ENCODE data around the gene ABCC11.

ABCC11 gene

DNA sequence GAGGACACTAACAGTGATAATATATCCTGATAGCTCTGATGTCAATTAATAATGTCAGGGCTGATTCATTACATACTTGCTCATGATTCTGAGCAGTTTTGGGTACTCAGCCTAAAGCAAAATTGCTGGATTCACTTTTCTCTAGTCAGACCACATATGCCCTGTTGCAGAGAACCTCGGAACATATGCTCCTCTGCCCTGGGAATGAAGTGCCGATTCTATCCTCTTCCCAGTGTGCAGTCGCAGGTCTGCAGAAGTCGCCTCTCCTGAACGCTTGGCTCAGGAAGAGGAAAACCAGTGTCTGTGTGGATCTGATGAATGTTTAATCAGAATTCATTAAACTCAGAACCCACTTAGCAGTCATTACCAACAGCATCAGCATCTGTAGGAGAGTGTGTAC, 126.1 kb downstream of the ABCC11 start:
- Histone ChIP-seq H3K9me3 (ENCODE audit: insufficient read depth, low read length) (no peaks in the 10 kb centered on the region), H3K27ac (ENCODE audit: low read length) (no peak overlapping the region), H3K79me2 (ENCODE audit: low read length) (no peaks in the 10 kb centered on the region), H3K4me3 (ENCODE audit: low read length) (no peak overlapping the region), H3K36me3 (replicated peaks; ENCODE audit: low read depth, low read length) (no peaks in the 10 kb centered on the region), H3K9ac (ENCODE audit: low read length) (no peak overlapping the region), H3K27me3 (ENCODE audit: low read depth, low read length) (peaks cover 4% of the 10 kb centered on the region), H3K4me2 (ENCODE audit: low read length) (no peak overlapping the region), H3K4me1 (ENCODE audit: low read length) (no peaks in the 10 kb centered on the region), H4K20me1 (ENCODE audit: insufficient read depth, low read length) (no peaks in the 10 kb centered on the region), H2AFZ (ENCODE audit: low read depth, low read length) (no peak overlapping the region)
- no peak for TF ChIP-seq CTCF (IDR thresholded peaks at IDR 0.05; ENCODE audit: low read depth, low read length)
- no peak for TF ChIP-seq EZH2phosphoT487 (IDR thresholded peaks at IDR 0.05; ENCODE audit: low read depth)

GRCh38 chr16:48118841-48119240, 128.5 kb downstream of the ABCC11 start:
- no peak overlapping the region for H3K4me2 ChIP-seq (ENCODE audit: low read length)
- H3K9ac ChIP-seq (ENCODE audit: low read length), result no peak overlapping the region
- H3K27me3 ChIP-seq (ENCODE audit: low read depth, low read length), result no peaks in the 10 kb centered on the region; the same call in 1 of the 2 replicates
- H3K4me3 ChIP-seq (ENCODE audit: low read length), result no peak overlapping the region
- TF ChIP-seq CTCF (IDR thresholded peaks at IDR 0.05; ENCODE audit: low read depth, low read length), result no peak
- TF ChIP-seq EZH2phosphoT487 (IDR thresholded peaks at IDR 0.05; ENCODE audit: low read depth), result no peak
- H2AFZ ChIP-seq (ENCODE audit: low read depth, low read length), result no peak overlapping the region
- no peaks in the 10 kb centered on the region for H3K36me3 ChIP-seq (replicated peaks; ENCODE audit: low read depth, low read length)
- no peaks in the 10 kb centered on the region for H3K79me2 ChIP-seq (ENCODE audit: low read length)
- no peaks in the 10 kb centered on the region for H3K4me1 ChIP-seq (ENCODE audit: low read length)
- H3K9me3 ChIP-seq (ENCODE audit: insufficient read depth, low read length), result no peaks in the 10 kb centered on the region
- H3K27ac ChIP-seq (ENCODE audit: low read length), result no peak overlapping the region
- no peaks in the 10 kb centered on the region for H4K20me1 ChIP-seq (ENCODE audit: insufficient read depth, low read length)

GRCh38 chr16:48117217-48118105, 129.9 kb downstream of the ABCC11 start:
- no peaks in the 10 kb centered on the region for H3K9me3 ChIP-seq (ENCODE audit: insufficient read depth, low read length)
- no peak overlapping the region for H3K4me3 ChIP-seq (ENCODE audit: low read length)
- no peaks in the 10 kb centered on the region for H3K4me1 ChIP-seq (ENCODE audit: low read length)
- H3K27me3 ChIP-seq (ENCODE audit: low read depth, low read length), result peaks cover 9% of the 10 kb centered on the region
- no peak overlapping the region for H3K27ac ChIP-seq (ENCODE audit: low read length)
- no peaks in the 10 kb centered on the region for H3K79me2 ChIP-seq (ENCODE audit: low read length)
- peak overlapping the region; percentile 54; the same call in 1 of the 2 replicates for H2AFZ ChIP-seq (ENCODE audit: low read depth, low read length)
- H4K20me1 ChIP-seq (ENCODE audit: insufficient read depth, low read length), result no peaks in the 10 kb centered on the region
- no peak overlapping the region for H3K9ac ChIP-seq (ENCODE audit: low read length)
- H3K4me2 ChIP-seq (ENCODE audit: low read length), result peak overlapping the region; percentile 26; the same call in 1 of the 2 replicates
- TF ChIP-seq EZH2phosphoT487 (IDR thresholded peaks at IDR 0.05; ENCODE audit: low read depth) (no peak), CTCF (IDR thresholded peaks at IDR 0.05; ENCODE audit: low read depth, low read length) (peak; percentile 83)
- no peaks in the 10 kb centered on the region for H3K36me3 ChIP-seq (replicated peaks; ENCODE audit: low read depth, low read length)

All from OCI-LY3 (cell line).